ENCODE measurements around the gene B4GALNT1. TPM values are rescaled to one million over a fixed set of nuclear protein-coding genes. Genes with fewer than 3 reads are reported as not detected.

The B4GALNT1 gene
- total and polyA plus RNA-seq, 2 of the 13 experiments (the other 11 are each of a cell fraction or from before 2014, with no cell fraction given): 4.5 to 5.4 TPM

DNA sequence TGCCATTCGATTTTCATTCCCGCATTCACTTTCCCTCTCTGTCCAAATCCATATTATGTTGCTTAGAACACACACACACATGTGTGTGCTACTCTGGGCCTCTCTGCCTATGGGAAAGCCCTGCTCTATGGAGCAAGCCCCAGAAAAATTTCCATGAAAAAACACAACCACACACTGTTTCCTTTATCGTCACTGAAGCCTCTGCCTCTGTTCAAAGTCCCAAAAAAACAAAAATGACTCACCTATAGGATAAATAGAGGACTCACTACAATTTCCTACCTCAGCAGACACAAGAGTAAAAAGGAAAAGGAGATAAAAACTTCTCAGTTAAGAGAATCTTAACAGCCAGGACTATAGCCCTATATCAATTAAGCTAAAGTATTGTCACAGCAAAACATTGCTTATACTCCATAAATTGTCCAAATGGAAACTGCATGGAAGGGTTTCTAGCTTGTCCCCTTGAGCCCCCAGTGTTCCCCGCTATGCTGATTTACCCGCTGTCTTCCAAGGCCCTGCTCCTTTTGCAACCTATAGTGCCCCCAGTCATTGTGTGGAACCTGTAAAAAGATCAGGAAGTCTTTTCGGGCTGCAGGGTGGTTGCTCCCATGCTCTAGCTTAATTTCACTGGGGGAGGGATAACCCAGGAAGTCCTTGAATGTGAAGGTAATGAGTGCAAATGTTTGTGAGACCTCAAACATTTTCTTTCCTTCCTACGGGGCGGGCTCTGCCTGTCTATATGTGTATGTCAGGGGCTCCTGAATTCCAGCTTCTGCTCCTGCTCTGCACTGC, 53.1 kb downstream of the B4GALNT1 start (continued):
- TF ChIP-seq, protein P1, sequence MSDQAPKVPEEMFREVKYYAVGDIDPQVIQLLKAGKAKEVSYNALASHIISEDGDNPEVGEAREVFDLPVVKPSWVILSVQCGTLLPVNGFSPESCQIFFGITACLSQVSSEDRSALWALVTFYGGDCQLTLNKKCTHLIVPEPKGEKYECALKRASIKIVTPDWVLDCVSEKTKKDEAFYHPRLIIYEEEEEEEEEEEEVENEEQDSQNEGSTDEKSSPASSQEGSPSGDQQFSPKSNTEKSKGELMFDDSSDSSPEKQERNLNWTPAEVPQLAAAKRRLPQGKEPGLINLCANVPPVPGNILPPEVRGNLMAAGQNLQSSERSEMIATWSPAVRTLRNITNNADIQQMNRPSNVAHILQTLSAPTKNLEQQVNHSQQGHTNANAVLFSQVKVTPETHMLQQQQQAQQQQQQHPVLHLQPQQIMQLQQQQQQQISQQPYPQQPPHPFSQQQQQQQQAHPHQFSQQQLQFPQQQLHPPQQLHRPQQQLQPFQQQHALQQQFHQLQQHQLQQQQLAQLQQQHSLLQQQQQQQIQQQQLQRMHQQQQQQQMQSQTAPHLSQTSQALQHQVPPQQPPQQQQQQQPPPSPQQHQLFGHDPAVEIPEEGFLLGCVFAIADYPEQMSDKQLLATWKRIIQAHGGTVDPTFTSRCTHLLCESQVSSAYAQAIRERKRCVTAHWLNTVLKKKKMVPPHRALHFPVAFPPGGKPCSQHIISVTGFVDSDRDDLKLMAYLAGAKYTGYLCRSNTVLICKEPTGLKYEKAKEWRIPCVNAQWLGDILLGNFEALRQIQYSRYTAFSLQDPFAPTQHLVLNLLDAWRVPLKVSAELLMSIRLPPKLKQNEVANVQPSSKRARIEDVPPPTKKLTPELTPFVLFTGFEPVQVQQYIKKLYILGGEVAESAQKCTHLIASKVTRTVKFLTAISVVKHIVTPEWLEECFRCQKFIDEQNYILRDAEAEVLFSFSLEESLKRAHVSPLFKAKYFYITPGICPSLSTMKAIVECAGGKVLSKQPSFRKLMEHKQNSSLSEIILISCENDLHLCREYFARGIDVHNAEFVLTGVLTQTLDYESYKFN (CRISPR knock-in tag; conservative IDR thresholded peaks at IDR 0.05): peak; percentile 94
- TF ChIP-seq, protein P2, sequence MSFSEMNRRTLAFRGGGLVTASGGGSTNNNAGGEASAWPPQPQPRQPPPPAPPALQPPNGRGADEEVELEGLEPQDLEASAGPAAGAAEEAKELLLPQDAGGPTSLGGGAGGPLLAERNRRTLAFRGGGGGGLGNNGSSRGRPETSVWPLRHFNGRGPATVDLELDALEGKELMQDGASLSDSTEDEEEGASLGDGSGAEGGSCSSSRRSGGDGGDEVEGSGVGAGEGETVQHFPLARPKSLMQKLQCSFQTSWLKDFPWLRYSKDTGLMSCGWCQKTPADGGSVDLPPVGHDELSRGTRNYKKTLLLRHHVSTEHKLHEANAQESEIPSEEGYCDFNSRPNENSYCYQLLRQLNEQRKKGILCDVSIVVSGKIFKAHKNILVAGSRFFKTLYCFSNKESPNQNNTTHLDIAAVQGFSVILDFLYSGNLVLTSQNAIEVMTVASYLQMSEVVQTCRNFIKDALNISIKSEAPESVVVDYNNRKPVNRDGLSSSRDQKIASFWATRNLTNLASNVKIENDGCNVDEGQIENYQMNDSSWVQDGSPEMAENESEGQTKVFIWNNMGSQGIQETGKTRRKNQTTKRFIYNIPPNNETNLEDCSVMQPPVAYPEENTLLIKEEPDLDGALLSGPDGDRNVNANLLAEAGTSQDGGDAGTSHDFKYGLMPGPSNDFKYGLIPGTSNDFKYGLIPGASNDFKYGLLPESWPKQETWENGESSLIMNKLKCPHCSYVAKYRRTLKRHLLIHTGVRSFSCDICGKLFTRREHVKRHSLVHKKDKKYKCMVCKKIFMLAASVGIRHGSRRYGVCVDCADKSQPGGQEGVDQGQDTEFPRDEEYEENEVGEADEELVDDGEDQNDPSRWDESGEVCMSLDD (CRISPR knock-in tag; IDR thresholded peaks at IDR 0.05; ENCODE audit: borderline replicate concordance): peak; percentile 36; the same call in 1 of the 2 replicates
- TF ChIP-seq, protein P3, sequence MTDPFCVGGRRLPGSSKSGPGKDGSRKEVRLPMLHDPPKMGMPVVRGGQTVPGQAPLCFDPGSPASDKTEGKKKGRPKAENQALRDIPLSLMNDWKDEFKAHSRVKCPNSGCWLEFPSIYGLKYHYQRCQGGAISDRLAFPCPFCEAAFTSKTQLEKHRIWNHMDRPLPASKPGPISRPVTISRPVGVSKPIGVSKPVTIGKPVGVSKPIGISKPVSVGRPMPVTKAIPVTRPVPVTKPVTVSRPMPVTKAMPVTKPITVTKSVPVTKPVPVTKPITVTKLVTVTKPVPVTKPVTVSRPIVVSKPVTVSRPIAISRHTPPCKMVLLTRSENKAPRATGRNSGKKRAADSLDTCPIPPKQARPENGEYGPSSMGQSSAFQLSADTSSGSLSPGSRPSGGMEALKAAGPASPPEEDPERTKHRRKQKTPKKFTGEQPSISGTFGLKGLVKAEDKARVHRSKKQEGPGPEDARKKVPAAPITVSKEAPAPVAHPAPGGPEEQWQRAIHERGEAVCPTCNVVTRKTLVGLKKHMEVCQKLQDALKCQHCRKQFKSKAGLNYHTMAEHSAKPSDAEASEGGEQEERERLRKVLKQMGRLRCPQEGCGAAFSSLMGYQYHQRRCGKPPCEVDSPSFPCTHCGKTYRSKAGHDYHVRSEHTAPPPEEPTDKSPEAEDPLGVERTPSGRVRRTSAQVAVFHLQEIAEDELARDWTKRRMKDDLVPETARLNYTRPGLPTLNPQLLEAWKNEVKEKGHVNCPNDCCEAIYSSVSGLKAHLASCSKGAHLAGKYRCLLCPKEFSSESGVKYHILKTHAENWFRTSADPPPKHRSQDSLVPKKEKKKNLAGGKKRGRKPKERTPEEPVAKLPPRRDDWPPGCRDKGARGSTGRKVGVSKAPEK (CRISPR knock-in tag; IDR thresholded peaks at IDR 0.05; ENCODE audit: borderline replicate concordance): no peak
- TF ChIP-seq FOXC1 (CRISPR knock-in tag; IDR thresholded peaks at IDR 0.05; ENCODE audit: borderline replicate concordance): no peak
- TF ChIP-seq ZNF230 (CRISPR knock-in tag; IDR thresholded peaks at IDR 0.05): no peak
- no peak for TF ChIP-seq DPF2 (CRISPR knock-in tag; IDR thresholded peaks at IDR 0.05; ENCODE audit: borderline replicate concordance, low read depth)
- TF ChIP-seq JUNB (CRISPR knock-in tag; IDR thresholded peaks at IDR 0.05; ENCODE audit: borderline replicate concordance): peak; percentile 92
- peak; percentile 53; the same call in 1 of the 2 replicates for TF ChIP-seq ZNF232 (CRISPR knock-in tag; IDR thresholded peaks at IDR 0.05; ENCODE audit: borderline replicate concordance)
- TF ChIP-seq, protein P4, sequence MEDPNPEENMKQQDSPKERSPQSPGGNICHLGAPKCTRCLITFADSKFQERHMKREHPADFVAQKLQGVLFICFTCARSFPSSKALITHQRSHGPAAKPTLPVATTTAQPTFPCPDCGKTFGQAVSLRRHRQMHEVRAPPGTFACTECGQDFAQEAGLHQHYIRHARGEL (CRISPR knock-in tag; IDR thresholded peaks at IDR 0.05): no peak
- TF ChIP-seq ZNF850 (CRISPR knock-in tag; conservative IDR thresholded peaks at IDR 0.05): no peak
- no peak for TF ChIP-seq ZNF431 (CRISPR knock-in tag; IDR thresholded peaks at IDR 0.05; ENCODE audit: borderline replicate concordance, low read depth)
- TF ChIP-seq, protein P5, sequence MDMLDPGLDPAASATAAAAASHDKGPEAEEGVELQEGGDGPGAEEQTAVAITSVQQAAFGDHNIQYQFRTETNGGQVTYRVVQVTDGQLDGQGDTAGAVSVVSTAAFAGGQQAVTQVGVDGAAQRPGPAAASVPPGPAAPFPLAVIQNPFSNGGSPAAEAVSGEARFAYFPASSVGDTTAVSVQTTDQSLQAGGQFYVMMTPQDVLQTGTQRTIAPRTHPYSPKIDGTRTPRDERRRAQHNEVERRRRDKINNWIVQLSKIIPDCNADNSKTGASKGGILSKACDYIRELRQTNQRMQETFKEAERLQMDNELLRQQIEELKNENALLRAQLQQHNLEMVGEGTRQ (IDR thresholded peaks at IDR 0.05; ENCODE audit: low read depth, low read length): no peak
- TF ChIP-seq, protein P5 (CRISPR knock-in tag; IDR thresholded peaks at IDR 0.05; ENCODE audit: borderline replicate concordance): no peak
- TF ChIP-seq SYNCRIP (IDR thresholded peaks at IDR 0.05; ENCODE audit: insufficient read depth, low read depth, low read length): no peak
- no peak for TF ChIP-seq SALL2 (CRISPR knock-in tag; IDR thresholded peaks at IDR 0.05)
